Endothelial cell of umbilical vein (primary cell): Measurements from ENCODE around the gene MAN1A1. TPM values are rescaled to one million over a fixed set of nuclear protein-coding genes. Genes with fewer than 3 reads are reported as not detected.

Experiments used
- BruUV-seq: library from RNA; stranded (reverse); fragments of 400-500 nt; replicated peaks from 2 replicates; lab custom pipeline; 2021; lab: Mats Ljungman, UMichigan
- CTCF ChIA-PET: fragments of 300-600, 350-600 bp; sonication (Branson Sonifier 250); formaldehyde crosslinking; loops from one replicate; lab custom pipeline; 2021; ENCODE audit warnings: antibody characterized with exemption, inconsistent platforms; lab: Charles Lee
- POLR2A ChIA-PET: fragments of 300-600, 350-600 bp; sonication (Branson Sonifier 250); formaldehyde crosslinking; loops from one replicate; lab custom pipeline; 2021; ENCODE audit warnings: antibody characterized with exemption, inconsistent platforms; lab: Charles Lee
- DNase-seq: peaks from one replicate; pipeline ENCODE4 v3.0.0-alpha.2; 2011; ENCODE audit warnings: low read depth, low spot score
- FAIRE-seq: peaks from 2 replicates; lab custom pipeline; 2011; peaks lifted over from hg19 to GRCh38; lab: Jason Lieb, UNC
- H2AFZ ChIP-seq: 2 replicates; pipeline ENCODE4 v1.6.0; 2012; ENCODE audit warnings: low read depth, low read length, control low read depth, inconsistent platforms
- H3K27ac ChIP-seq: 2 replicates; pipeline ENCODE4 v1.5.1; 2011; ENCODE audit warnings: low read depth, mild to moderate bottlenecking, control low read depth, low read length, moderate library complexity; ENCODE audit not compliant: insufficient read depth
- H3K27me3 ChIP-seq, 2 experiments: 2 replicates each; pipeline versions ENCODE4 v1.6.0 to v1.6.1; 2011; ENCODE audit warnings: low read length in 2 of 2, mixed read lengths in 1 of 2; ENCODE audit not compliant: control insufficient read depth in 2 of 2, insufficient read depth in 2 of 2
- H3K36me3 ChIP-seq, 2 experiments: 2 replicates in 1 of 2; 3 replicates in 1 of 2; pipeline ENCODE4 v1.5.1; 2011; ENCODE audit warnings: low read length in 2 of 2, mild to moderate bottlenecking in 1 of 2, moderate library complexity in 1 of 2; ENCODE audit not compliant: control insufficient read depth in 2 of 2, insufficient read depth in 2 of 2; ENCODE audit errors: extremely low read depth in 1 of 2
- H3K4me1 ChIP-seq: 3 replicates; pipeline ENCODE4 v1.5.1; 2011; ENCODE audit warnings: mild to moderate bottlenecking, low read length; ENCODE audit not compliant: control insufficient read depth, insufficient read depth; ENCODE audit errors: extremely low read depth
- H3K4me2 ChIP-seq: 2 replicates; pipeline ENCODE4 v1.6.1; 2011; ENCODE audit warnings: low read length, control low read depth, mixed read lengths; ENCODE audit not compliant: insufficient read depth
- H3K4me3 ChIP-seq, 3 experiments: fragments of 200-600 bp in 1 of 3; sonication (generic), shearing (Covaris generic) in 1 of 3; replicated peaks in 1 of 3; 2 replicates each; pipeline ENCODE4 v1.5.1; 2011 to 2016; ENCODE audit warnings: control low read depth in 3 of 3, low read length in 3 of 3, mild to moderate bottlenecking in 2 of 3, inconsistent platforms in 1 of 3, low read depth in 1 of 3, moderate library complexity in 1 of 3; ENCODE audit not compliant: insufficient read depth in 1 of 3
- H3K79me2 ChIP-seq: 2 replicates; pipeline ENCODE4 v1.6.0; 2012; ENCODE audit warnings: low read length, inconsistent platforms; ENCODE audit not compliant: control insufficient read depth, insufficient read depth
- H3K9ac ChIP-seq: replicated peaks from 2 replicates; pipeline ENCODE3; 2011; ENCODE audit warnings: low read length, control low read depth; ENCODE audit not compliant: insufficient read depth; ENCODE audit errors: extremely low read depth
- H3K9me1 ChIP-seq: replicated peaks from 3 replicates; pipeline ENCODE4 v1.6.0; 2011; ENCODE audit warnings: mild to moderate bottlenecking, low read length; ENCODE audit not compliant: control insufficient read depth, insufficient read depth; ENCODE audit errors: extremely low read depth
- H3K9me3 ChIP-seq: replicated peaks from 2 replicates; pipeline ENCODE4 v1.5.1; 2012; ENCODE audit warnings: low read length, inconsistent platforms; ENCODE audit not compliant: control insufficient read depth, insufficient read depth
- H4K20me1 ChIP-seq: replicated peaks from 2 replicates; pipeline ENCODE3; 2011; ENCODE audit warnings: mild to moderate bottlenecking, low read length; ENCODE audit not compliant: control insufficient read depth, insufficient read depth; ENCODE audit errors: extremely low read depth
- EZH2 ChIP-seq: IDR thresholded peaks from 2 replicates; pipeline ENCODE4 v1.6.1; 2012; ENCODE audit warnings: borderline replicate concordance, low read depth, mild to moderate bottlenecking, moderate library complexity, low read length, inconsistent platforms; ENCODE audit not compliant: severe bottlenecking
- FOS ChIP-seq: IDR thresholded peaks from 2 replicates; pipeline ENCODE4 v1.6.1; 2011; ENCODE audit warnings: mild to moderate bottlenecking, low read length, moderate library complexity, borderline replicate concordance; ENCODE audit not compliant: insufficient read depth
- GATA2 ChIP-seq: IDR thresholded peaks from 2 replicates; pipeline ENCODE4 v1.7.0; 2011; ENCODE audit warnings: low read depth, mild to moderate bottlenecking, moderate library complexity, mixed read lengths, low read length; ENCODE audit not compliant: insufficient read length, insufficient read depth
- JUN ChIP-seq: IDR thresholded peaks from 2 replicates; pipeline ENCODE4 v1.6.1; 2011; ENCODE audit warnings: borderline replicate concordance, low read depth; ENCODE audit not compliant: insufficient read length, insufficient read depth
- MAX ChIP-seq: IDR thresholded peaks from 2 replicates; pipeline ENCODE4 v1.6.1; 2011; ENCODE audit not compliant: insufficient read depth, insufficient read length
- MYC ChIP-seq: IDR thresholded peaks from one replicate; pipeline ENCODE4 v1.6.1; 2011; ENCODE audit warnings: mild to moderate bottlenecking, low read depth, low read length
- POLR2A ChIP-seq: IDR thresholded peaks from 2 replicates; pipeline ENCODE4 v1.6.1; 2012; ENCODE audit warnings: low read depth, mild to moderate bottlenecking, control low read depth, low read length
- POLR2AphosphoS5 ChIP-seq: IDR thresholded peaks from 2 replicates; pipeline ENCODE4 v1.6.1; 2012; ENCODE audit warnings: low read depth, mild to moderate bottlenecking, control low read depth, low read length, moderate library complexity; ENCODE audit not compliant: insufficient read depth
- dilution Hi-C: fragments of 300-500 bp; cut with MboI; formaldehyde crosslinking; loops from one replicate; pipeline ENCODE4 v1.15.0; 2019; ENCODE audit warnings: low sequenced_read_pairs; ENCODE audit not compliant: extremely low pct_ligation_motif_present
- intact Hi-C: fragments of 100-400 bp; cut with micrococcal nuclease; formaldehyde crosslinking; loops from one replicate; pipeline ENCODE4 v1.10.0; 2022
- polyA plus RNA-seq, 4 experiments: library from polyadenylated mRNA; depleted of rRNA in 3 of 4; stranded (reverse) in 3 of 4; unstranded in 1 of 4; fragments of >200 nt; gene quantifications; 2 replicates each; pipeline versions ENCODE4 v1.2.1 to v1.2.3, GENCODE V29; 2011 to 2012; ENCODE audit warnings: missing spikeins in 1 of 4
- total RNA-seq: library from RNA; stranded (reverse); gene quantifications from 2 replicates; pipeline ENCODE4 v1.2.3, GENCODE V29; 2021
- TF ChIP-seq, protein P1 (sequence below), 2 donors: IDR thresholded peaks; 1 replicate in 1 of 2; 2 replicates in 1 of 2; pipeline ENCODE4 v1.5.1; 2011; ENCODE audit warnings: low read length in 2 of 2, mild to moderate bottlenecking in 2 of 2, moderate library complexity in 2 of 2, control low read depth in 1 of 2, inconsistent platforms in 1 of 2, low read depth in 1 of 2; ENCODE audit not compliant: insufficient read depth in 1 of 2; ENCODE audit errors: extremely low read depth in 1 of 2

MAN1A1 gene
- total and polyA plus RNA-seq, 2 donors (not counting 3 experiments of a cell fraction or from before 2014, with no cell fraction given), result 3.3 to 12.9 TPM

- no peak for TF ChIP-seq GATA2
- no peak for TF ChIP-seq FOS
- TF ChIP-seq, protein P1, sequence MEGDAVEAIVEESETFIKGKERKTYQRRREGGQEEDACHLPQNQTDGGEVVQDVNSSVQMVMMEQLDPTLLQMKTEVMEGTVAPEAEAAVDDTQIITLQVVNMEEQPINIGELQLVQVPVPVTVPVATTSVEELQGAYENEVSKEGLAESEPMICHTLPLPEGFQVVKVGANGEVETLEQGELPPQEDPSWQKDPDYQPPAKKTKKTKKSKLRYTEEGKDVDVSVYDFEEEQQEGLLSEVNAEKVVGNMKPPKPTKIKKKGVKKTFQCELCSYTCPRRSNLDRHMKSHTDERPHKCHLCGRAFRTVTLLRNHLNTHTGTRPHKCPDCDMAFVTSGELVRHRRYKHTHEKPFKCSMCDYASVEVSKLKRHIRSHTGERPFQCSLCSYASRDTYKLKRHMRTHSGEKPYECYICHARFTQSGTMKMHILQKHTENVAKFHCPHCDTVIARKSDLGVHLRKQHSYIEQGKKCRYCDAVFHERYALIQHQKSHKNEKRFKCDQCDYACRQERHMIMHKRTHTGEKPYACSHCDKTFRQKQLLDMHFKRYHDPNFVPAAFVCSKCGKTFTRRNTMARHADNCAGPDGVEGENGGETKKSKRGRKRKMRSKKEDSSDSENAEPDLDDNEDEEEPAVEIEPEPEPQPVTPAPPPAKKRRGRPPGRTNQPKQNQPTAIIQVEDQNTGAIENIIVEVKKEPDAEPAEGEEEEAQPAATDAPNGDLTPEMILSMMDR (IDR thresholded peaks at IDR 0.05; ENCODE audit: extremely low read depth in 1 of 2, insufficient read depth in 1 of 2, low read depth in 1 of 2, low read length in 2 of 2), result no peak
- no peak for TF ChIP-seq POLR2AphosphoS5
- no peak for TF ChIP-seq POLR2A
- TF ChIP-seq MAX, result no peak
- no peak for TF ChIP-seq MYC
- TF ChIP-seq JUN, result no peak
- TF ChIP-seq EZH2, result no peak
- intact Hi-C loops, result no loop called here
- CTCF ChIA-PET, result no interaction called here
- Histone ChIP-seq H3K4me1 (peaks cover 15% of the 10 kb centered on the region), H3K4me3 (no peak overlapping the region), H3K9me1 (no peaks in the 10 kb centered on the region), H2AFZ (no peak overlapping the region), H3K9me3 (no peaks in the 10 kb centered on the region), H3K79me2 (no peaks in the 10 kb centered on the region), H3K27ac (no peak overlapping the region), H3K27me3 (no peaks in the 10 kb centered on the region), H4K20me1 (no peaks in the 10 kb centered on the region), H3K36me3 (no peaks in the 10 kb centered on the region), H3K9ac (no peak overlapping the region), H3K4me2 (no peak overlapping the region)
- FAIRE-seq (no peak), DNase-seq (no peak)
- dilution Hi-C loops, result no loop called here
- no TSS peak for BruUV-seq
- POLR2A ChIA-PET, result no interaction called here
Observed at GRCh38 chr6:119313937-119314884, 35.4 kb downstream of the MAN1A1 start.
